Activated CD8-positive, alpha-beta memory T cell treated with anti-CD3 and anti-CD28 coated beads for 1 hour (primary cell): ENCODE results near the gene FAM13B.
"Not testable (repeated sequence)": the region's sequence is repeated elsewhere in the genome, so short reads cannot be mapped to it uniquely, and the experiment has no call there.

ENCODE experiments used
- DNase-seq, 2 donors: peaks; one replicate each; pipeline ENCODE4 v3.0.0-alpha.2; 2020; ENCODE audit warnings: low read depth in 1 of 2; ENCODE audit errors: extremely low read depth in 1 of 2

The FAM13B gene

DNA sequence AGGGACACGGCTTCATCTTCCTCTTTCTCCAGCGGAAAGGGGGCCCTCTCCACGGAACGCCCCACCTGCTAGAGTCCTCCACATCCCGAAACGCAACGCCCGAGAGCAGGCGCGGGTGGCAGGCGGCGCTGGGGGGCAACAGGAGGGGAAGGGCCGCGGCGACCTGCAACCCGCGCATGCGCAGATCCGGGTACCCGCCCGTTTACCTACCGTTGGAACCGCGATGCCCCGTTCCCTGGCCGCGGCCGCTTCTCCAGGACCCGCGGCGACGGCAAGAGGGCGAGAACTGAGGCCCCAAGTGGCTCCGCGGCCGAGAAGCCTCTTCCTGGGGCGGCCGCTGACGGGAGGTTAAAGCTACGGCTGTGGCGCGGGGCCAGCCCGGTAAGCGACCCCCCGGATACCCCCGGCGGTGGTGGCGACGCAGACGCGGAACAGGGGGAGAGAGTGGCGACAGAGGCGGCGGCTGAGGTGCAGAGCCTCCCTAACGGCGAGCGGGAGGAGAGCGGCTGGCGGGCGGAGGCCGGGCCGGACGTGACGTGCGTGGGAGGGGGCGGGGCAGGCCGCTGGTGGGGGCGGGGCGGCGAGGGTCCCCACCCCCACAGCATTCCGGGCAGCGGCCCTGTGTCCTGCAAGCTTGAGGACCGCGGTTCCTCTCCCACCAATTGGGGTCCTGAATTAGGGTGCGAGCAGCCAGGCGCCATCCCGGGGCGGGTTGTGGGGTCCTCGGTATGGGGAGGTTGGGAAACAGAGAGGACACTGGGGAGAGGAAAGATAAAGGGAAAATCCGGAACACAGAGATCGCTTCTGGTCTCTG, at the start of gene FAM13B:
Gene FAM13B, minus strand, starts transcription at position 508 of the 814 bp plus-strand sequence. CDS start 13,968 bp downstream, outside the sequence.
- DNase-seq = peak; percentile 55 to 73

DNA sequence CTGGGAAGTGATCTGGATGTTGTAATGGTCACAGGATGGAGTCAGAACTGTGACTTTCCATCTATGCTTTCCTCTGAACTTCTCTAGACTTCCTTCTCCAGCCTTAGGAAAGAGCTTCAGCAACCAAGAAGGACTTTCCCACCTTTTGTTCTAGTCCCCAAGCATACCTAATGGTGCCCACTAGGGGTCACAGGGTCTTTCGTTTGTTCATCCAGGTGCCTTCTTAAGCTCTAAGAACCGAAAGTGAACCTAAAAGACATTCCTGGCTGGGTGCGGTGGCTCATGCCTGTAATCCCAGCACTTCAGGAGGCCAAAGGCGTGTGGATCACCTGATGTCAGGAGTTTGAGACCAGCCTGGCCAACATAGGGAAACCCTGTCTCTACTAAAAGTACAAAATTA, 49.2 kb upstream of the FAM13B start:
- DNase-seq = no peak

DNA sequence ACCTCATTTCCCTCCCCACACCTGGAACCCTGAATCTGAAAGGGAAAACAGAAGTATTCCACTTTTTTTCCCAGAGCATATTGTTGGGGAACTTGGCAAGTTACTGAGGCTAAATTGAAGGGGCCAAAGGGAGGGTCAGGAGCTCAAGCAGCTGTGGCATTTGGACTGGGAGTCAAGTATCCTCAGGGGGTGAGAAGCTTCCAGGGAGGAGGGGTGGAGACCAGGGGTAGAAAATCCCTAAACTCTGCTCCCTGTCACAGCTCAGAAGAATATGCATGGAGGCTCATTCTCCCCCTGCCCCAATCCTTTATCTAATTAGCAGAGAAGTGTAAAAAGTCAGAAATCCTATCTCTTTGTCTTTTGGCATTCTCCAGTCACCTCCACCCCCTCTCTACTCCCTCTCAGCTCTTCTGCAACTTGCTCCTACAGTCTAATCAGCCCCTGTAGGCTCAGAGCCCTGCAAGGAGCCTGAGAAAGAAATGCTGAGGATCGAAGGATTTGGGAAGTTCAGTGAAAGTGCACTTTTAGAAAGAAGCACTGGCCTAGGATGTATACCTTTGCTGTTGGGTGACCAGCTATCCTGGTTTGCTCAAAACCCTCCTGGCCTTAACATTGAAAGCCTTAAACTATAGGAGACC, 45.2 kb upstream of the FAM13B start:
- no peak for DNase-seq

DNA sequence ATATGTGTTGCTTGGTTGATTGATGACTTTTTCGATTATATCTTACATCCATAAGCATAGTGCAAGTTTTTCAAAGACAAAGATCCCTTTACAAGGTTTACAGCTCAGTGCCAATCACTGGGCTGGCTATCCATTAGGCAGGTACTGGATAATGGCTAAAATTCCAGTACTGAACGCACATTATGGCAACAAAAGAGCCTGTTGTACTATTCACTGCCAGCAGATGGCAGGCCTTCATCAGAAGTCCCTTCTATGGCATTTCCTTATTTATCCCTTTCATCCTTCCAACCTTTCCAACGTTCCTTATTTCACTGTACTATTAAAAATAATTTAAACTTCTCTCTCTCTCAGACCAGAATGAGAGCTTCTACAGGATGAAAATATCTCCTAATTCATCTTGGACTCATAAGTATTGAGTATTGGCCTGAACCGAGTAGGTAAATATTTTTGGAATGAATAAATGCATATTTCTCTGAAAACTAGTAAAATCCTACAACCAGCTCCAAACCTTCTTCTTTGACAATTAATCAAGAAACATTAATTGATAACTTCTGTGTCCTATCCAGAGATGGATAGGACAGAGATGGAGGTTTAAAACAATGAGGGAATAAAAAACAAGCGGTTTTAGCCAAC, 44.3 kb upstream of the FAM13B start:
- DNase-seq = peak in 1 of 2 donors; percentile 30

- DNase-seq = not testable (repeated sequence)
Observed at GRCh38 chr5:138070026-138070425, 37.1 kb upstream of the FAM13B start.

- peak; percentile 32 to 46 for DNase-seq
Observed at GRCh38 chr5:138068742-138069600, 36.1 kb upstream of the FAM13B start.

GRCh38 chr5:138067945-138068344, 35.1 kb upstream of the FAM13B start:
- no peak for DNase-seq

DNA sequence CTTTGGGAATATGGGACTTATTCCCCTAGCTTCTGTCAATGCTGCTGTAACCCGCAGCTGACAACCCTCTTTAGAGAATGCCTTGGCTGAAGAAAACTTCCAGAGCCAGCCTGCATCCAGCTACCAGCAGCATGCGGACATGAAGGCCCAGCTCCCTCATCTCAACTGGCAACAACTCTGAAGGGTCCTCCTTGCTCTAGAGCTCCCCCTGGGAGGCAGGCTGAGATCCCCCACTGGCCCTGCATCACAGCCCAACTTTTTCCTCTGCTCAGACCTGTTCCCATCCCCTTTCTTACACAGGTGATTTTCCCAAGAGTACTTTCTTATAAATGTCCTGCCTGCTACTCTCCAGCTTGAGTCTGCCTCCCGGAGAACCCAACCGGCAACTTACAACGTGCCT, 32.2 kb upstream of the FAM13B start:
- no peak for DNase-seq

DNA sequence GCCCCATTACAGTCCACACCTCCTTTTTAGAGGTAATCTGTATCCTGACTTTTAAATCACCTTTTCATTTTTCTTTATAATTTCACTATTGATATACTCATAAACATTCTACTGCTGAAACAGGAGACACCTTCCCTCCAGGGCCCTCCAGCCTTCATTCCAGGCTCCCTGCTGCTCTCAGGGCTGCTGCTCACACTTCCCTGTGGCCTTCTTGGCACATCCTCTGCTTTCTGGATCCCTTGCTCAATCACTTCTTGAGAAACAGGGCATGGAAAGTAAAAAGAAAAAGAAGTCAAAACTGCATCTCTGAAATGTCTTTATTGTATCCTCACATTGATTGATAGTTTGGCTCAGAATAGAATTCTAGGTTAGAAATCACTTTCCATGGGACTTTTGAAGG, 31.6 kb upstream of the FAM13B start:
- DNase-seq = no peak

GRCh38 chr5:138054847-138055558, 22.1 kb upstream of the FAM13B start:
- DNase-seq = no peak

DNA sequence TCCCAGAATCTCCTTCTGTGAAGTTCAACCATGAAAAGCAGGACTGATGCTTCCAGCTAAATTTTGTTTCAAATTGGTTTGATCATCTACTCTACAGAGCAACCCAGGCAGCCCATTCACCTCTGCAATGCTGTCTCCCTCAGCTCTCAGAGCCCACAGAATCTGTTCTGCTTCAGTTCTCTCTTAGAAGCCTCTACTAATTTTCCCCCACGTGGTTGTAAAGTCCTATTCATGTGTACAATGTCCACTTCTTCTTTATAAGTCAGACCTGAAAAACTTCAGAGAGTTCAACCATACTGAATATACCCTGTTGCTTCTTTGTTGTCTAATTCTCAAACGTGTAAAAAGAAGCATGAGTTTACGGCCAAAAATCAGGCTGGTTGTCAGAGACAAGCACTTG, 21.3 kb upstream of the FAM13B start:
- DNase-seq = no peak

DNA sequence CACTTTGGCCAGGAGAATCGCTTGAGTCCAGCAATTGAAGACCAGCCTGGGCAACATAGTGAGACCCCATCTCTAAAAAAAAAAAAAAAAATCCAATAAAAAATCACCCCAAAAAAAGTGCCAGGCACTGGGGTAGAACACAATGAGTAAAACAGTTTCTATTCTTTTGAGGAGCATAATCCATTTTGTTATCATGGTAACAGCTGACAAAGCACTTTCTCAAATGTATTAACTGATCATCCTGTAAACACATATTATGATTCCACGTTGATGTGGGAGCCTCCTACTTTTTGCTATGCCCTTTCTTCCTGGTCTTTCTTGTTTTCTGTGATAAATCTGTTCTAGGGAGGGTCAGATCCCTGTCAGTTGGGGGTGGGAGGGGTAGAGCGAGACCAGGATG, 20.7 kb upstream of the FAM13B start:
- DNase-seq = no peak

- DNase-seq = not testable (repeated sequence)
Observed at GRCh38 chr5:138052718-138053117, 19.8 kb upstream of the FAM13B start.

- no peak for DNase-seq
Observed at GRCh38 chr5:138051441-138052296, 18.8 kb upstream of the FAM13B start.

GRCh38 chr5:138045283-138045682, 12.4 kb upstream of the FAM13B start:
- DNase-seq = not testable (repeated sequence)

DNA sequence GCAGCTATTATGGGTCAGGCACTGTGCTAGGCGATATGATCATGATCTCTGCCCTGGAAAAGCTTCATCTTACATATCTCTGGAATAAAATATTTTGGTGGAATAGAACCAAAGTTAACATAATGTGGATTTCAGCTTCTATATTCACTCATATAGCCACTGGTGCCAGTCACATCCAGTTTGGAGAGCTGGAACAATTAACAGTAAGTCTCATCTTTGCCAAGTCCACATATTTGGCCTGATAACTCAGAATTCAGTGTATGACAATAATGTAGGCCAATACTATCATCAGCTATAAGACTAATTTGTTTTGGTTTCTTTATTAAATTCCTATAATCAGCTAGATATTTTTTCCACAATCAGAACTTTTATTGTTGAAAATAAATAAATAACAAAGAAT, 5.9 kb upstream of the FAM13B start:
- no peak for DNase-seq

GRCh38 chr5:138037907-138038633, 5.2 kb upstream of the FAM13B start:
- no peak for DNase-seq

- no peak for DNase-seq
Observed at GRCh38 chr5:138037271-138037670, 4.4 kb upstream of the FAM13B start.
